OCI-LY1 (cell line): ENCODE measurements around the gene NBEA.

ENCODE experiments used
- H2AFZ ChIP-seq: fragments of 200-600 bp; sonication (generic), shearing (Covaris generic); 2 replicates; pipeline ENCODE4 v1.6.0; 2014; ENCODE audit warnings: antibody characterized with exemption, mild to moderate bottlenecking, low read length
- H3F3A ChIP-seq: fragments of 200-600 bp; sonication (generic), shearing (Covaris generic); 2 replicates; pipeline ENCODE4 v1.6.0; 2014; ENCODE audit warnings: mild to moderate bottlenecking, antibody characterized with exemption, low read length, moderate library complexity; ENCODE audit not compliant: insufficient read depth
- H3K27ac ChIP-seq: fragments of 200-600 bp; sonication (generic); 2 replicates; pipeline ENCODE4 v1.5.1; 2014; ENCODE audit warnings: low read length, mixed run types, mild to moderate bottlenecking, low read depth; ENCODE audit not compliant: poor library complexity, severe bottlenecking
- H3K27me3 ChIP-seq: fragments of 200-600 bp; sonication (generic); 2 replicates; pipeline ENCODE4 v1.6.0; 2014; ENCODE audit warnings: antibody characterized with exemption, mild to moderate bottlenecking, low read length, moderate library complexity; ENCODE audit not compliant: insufficient read depth
- H3K36me3 ChIP-seq: fragments of 200-600 bp; sonication (generic); 2 replicates; pipeline ENCODE4 v1.6.1; 2014; ENCODE audit warnings: mild to moderate bottlenecking, antibody characterized with exemption, low read length, moderate library complexity, mixed read lengths; ENCODE audit not compliant: insufficient read depth
- H3K4me1 ChIP-seq: fragments of 200-600 bp; sonication (generic); 2 replicates; pipeline ENCODE4 v1.5.1; 2014; ENCODE audit warnings: mild to moderate bottlenecking, low read length, moderate library complexity; ENCODE audit not compliant: insufficient read depth, severe bottlenecking
- H3K4me2 ChIP-seq: fragments of 200-600 bp; sonication (generic), shearing (Covaris generic); 2 replicates; pipeline ENCODE4 v1.6.1; 2014; ENCODE audit warnings: low read length
- H3K4me3 ChIP-seq: fragments of 200-600 bp; sonication (generic); 2 replicates; pipeline ENCODE4 v1.5.1; 2014; ENCODE audit warnings: low read length, low read depth, mild to moderate bottlenecking, mixed read lengths; ENCODE audit not compliant: poor library complexity, severe bottlenecking
- H3K79me2 ChIP-seq: fragments of 200-600 bp; shearing (Covaris generic); 2 replicates; pipeline ENCODE4 v1.6.1; 2016; ENCODE audit warnings: mixed run types, low read length, mixed read lengths; ENCODE audit not compliant: insufficient read depth
- H3K9ac ChIP-seq: fragments of 200-600 bp; sonication (generic), shearing (Covaris generic); 2 replicates; pipeline ENCODE4 v1.6.1; 2014; ENCODE audit warnings: mild to moderate bottlenecking, low read length, mixed read lengths
- H3K9me2 ChIP-seq: fragments of 200-600 bp; sonication (generic), shearing (Covaris generic); 2 replicates; pipeline ENCODE4 v1.6.1; 2014; ENCODE audit warnings: low read depth, mild to moderate bottlenecking, low read length, mixed read lengths
- H3K9me3 ChIP-seq: fragments of 200-600 bp; shearing (Covaris generic); 2 replicates; pipeline ENCODE4 v1.6.1; 2014; ENCODE audit warnings: low read length, mixed read lengths
- H4K20me1 ChIP-seq: fragments of 200-600 bp; sonication (generic), shearing (Covaris generic); 2 replicates; pipeline ENCODE4 v1.6.0; 2016; ENCODE audit warnings: mild to moderate bottlenecking, low read length; ENCODE audit not compliant: insufficient read depth
- EZH2 ChIP-seq: fragments of 200-600 bp; sonication (generic), shearing (Covaris generic); IDR thresholded peaks from 2 replicates; pipeline ENCODE4 v1.8.0; 2017; ENCODE audit warnings: borderline replicate concordance, mixed run types, mild to moderate bottlenecking, antibody characterized with exemption, low read length, moderate library complexity, mixed read lengths
- TF ChIP-seq, protein P1 (sequence below): fragments of 200-600 bp; sonication (generic), shearing (Covaris generic); IDR thresholded peaks from 2 replicates; pipeline ENCODE4 v1.5.1; 2017; ENCODE audit warnings: mild to moderate bottlenecking, antibody characterized with exemption, low read length, moderate library complexity, mixed read lengths

Gene NBEA

DNA sequence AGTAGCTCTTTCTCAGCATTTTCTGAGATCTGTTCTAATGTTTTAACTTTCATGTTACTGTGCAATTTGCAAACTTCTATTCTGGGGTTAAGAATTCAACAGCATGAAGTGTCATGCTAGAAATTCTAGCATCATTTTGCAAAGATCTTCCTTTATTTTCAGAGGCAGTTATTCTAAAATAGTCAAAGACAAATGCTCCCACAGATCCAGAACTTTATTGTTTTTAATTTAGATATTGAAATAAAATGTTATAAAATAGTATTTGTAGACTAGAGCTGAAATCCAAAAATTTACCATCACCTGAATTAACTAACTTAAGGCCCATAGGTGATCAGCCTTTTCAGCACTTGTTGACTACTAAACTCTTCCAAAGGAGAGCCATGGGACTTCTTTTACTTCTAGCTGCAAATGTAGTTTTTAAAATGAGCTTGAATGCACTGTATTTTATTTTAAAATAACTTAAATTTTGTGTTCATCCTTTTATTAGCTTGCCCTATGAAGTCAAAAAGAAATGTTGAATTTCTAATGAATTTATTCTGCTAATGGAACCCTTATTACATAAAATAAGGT lies 531.2 kb downstream of the NBEA start:
- H3K27ac ChIP-seq: peak overlapping the region; percentile 23
- no peak overlapping the region for H2AFZ ChIP-seq

DNA sequence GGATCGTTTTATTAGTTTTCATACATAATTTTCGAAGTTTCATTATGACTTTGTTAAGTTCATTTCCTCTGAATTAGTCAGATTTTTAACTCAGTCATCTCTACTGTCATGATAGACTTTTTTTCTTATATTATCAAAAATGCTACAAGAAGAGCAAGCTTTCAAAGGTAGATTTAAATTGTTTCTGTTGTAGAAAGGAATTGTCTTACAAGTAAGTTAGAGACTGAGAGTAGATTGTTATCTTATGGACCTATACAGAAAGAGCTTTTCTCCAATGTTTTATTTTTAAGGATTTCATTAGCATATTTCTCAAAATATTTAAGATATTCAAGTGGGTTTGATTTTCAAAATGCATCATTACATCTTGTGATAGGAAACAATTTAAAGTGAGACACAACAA lies 531.7 kb downstream of the NBEA start:
- H2AFZ ChIP-seq: no peak overlapping the region
- H3K9me3 ChIP-seq: no peaks in the 10 kb centered on the region
- H3K9ac ChIP-seq: peak overlapping the region; percentile 91
- peaks cover 13% of the 10 kb centered on the region for H3K79me2 ChIP-seq
- H4K20me1 ChIP-seq: no peaks in the 10 kb centered on the region
- peak overlapping the region; percentile 96 for H3K4me2 ChIP-seq
- H3K4me1 ChIP-seq: peaks cover 20% of the 10 kb centered on the region
- no peak for TF ChIP-seq EZH2
- TF ChIP-seq, protein P1, sequence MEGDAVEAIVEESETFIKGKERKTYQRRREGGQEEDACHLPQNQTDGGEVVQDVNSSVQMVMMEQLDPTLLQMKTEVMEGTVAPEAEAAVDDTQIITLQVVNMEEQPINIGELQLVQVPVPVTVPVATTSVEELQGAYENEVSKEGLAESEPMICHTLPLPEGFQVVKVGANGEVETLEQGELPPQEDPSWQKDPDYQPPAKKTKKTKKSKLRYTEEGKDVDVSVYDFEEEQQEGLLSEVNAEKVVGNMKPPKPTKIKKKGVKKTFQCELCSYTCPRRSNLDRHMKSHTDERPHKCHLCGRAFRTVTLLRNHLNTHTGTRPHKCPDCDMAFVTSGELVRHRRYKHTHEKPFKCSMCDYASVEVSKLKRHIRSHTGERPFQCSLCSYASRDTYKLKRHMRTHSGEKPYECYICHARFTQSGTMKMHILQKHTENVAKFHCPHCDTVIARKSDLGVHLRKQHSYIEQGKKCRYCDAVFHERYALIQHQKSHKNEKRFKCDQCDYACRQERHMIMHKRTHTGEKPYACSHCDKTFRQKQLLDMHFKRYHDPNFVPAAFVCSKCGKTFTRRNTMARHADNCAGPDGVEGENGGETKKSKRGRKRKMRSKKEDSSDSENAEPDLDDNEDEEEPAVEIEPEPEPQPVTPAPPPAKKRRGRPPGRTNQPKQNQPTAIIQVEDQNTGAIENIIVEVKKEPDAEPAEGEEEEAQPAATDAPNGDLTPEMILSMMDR: no peak
- no peaks in the 10 kb centered on the region for H3F3A ChIP-seq
- H3K4me3 ChIP-seq: peak overlapping the region; percentile 88
- no peaks in the 10 kb centered on the region for H3K36me3 ChIP-seq
- no peaks in the 10 kb centered on the region for H3K9me2 ChIP-seq
- no peaks in the 10 kb centered on the region for H3K27me3 ChIP-seq
- H3K27ac ChIP-seq: peak overlapping the region; percentile 23

More for the DNA sequence above, 531.2 kb downstream of the NBEA start:
- Histone ChIP-seq H3F3A (no peaks in the 10 kb centered on the region), H3K9me3 (no peaks in the 10 kb centered on the region), H3K4me1 (peaks cover 16% of the 10 kb centered on the region), H3K4me2 (peak overlapping the region; percentile 96), H3K9me2 (no peaks in the 10 kb centered on the region), H3K4me3 (peak overlapping the region; percentile 88), H3K27me3 (no peaks in the 10 kb centered on the region), H3K9ac (peak overlapping the region; percentile 91), H3K36me3 (no peaks in the 10 kb centered on the region), H3K79me2 (peaks cover 13% of the 10 kb centered on the region), H4K20me1 (no peaks in the 10 kb centered on the region)
- TF ChIP-seq, protein P1: no peak
- no peak for TF ChIP-seq EZH2

DNA sequence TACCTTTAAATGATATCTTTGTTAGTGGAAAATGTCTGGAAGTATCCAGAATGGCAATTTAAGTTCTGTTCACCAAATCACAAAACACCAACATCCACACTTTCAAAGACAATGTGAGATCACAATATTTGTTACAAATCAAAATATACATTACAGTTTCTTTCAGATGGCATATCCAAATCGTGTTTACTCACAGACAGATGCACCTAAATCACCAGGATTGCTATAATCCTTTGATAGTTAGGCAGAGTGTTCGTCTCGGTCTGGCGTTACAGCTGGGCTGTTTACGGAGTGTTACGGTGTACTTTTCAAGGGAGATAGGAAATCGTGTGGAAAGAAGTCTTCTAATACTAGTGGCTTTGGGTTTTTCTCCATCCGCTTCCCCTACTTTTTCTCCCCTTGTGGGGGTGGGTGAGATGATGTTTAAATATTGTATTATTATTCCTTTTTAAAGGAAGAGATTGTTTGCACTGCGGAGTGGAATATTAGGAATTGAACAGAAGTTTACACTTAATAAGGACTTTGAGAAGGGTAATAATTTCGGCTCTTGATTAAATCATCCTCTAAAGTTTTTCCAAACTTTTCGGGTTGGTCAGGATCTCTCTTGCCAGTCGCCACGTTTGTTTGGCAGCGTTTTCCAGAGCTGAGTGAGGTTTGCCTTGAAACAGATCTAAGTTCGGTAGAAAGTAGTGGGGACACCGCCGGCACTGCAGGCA lies 532.6 kb downstream of the NBEA start:
- Histone ChIP-seq H3K4me1 (peaks cover 29% of the 10 kb centered on the region), H3K4me2 (peak overlapping the region; percentile 96), H3F3A (no peaks in the 10 kb centered on the region), H3K36me3 (no peaks in the 10 kb centered on the region), H4K20me1 (no peaks in the 10 kb centered on the region), H3K9ac (peak overlapping the region; percentile 91), H3K27ac (peak overlapping the region; percentile 91), H3K79me2 (peaks cover 13% of the 10 kb centered on the region), H3K9me3 (no peaks in the 10 kb centered on the region), H2AFZ (no peak overlapping the region), H3K4me3 (peak overlapping the region; percentile 88), H3K27me3 (no peaks in the 10 kb centered on the region), H3K9me2 (no peaks in the 10 kb centered on the region)
- TF ChIP-seq, protein P1: no peak
- TF ChIP-seq EZH2: no peak
